Measurements from ENCODE around the gene MYCBP2.
"Not testable (repeated sequence)": the region's sequence is repeated elsewhere in the genome, so short reads cannot be mapped to it uniquely, and the experiment has no call there.

The MYCBP2 gene

DNA sequence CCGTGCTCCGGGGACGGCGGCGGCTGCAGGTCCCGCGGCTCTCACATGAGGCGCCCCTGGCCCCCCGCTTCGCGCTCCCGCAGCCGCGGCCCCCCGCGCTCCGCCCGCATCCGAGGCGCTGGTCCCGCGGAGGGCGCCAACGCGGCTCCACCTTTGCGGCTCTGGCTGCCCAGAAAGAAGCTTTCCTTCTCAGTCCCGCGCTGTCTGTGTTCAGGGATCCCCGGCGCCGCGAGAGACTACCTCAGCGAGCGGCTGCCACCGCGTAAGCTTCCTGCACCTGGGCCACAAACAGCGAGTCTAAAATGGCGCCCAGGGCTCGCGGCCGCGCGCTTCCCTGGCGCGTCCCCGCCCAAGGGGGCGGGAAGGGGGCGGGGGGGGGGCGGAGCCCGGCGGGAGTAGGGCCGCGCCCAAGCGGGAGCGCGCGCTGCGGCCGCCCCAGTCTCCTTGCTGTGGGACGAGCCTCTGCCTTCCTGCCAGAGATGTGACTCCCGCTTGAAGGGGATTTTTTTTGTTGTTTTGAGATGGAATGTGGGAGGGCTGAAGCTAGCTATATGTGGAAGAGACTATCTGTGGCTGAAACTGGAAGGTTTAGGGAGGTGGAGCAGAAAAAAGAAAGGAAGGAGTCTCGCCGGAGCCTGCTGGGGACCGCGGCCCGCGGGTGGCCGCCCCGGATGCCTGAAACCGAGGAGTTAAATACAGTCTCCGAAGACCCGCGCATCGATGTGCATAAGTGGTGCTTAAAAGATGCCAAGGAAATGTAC is 299.9 kb downstream of the MYCBP2 start, which contains the start of gene FBXL3:
TSS of gene FBXL3 (minus strand) at position 299 of the 761 bp plus-strand sequence. CDS start 5,299 bp downstream, outside the sequence.
- DNase-seq: peak; percentile 91

DNA sequence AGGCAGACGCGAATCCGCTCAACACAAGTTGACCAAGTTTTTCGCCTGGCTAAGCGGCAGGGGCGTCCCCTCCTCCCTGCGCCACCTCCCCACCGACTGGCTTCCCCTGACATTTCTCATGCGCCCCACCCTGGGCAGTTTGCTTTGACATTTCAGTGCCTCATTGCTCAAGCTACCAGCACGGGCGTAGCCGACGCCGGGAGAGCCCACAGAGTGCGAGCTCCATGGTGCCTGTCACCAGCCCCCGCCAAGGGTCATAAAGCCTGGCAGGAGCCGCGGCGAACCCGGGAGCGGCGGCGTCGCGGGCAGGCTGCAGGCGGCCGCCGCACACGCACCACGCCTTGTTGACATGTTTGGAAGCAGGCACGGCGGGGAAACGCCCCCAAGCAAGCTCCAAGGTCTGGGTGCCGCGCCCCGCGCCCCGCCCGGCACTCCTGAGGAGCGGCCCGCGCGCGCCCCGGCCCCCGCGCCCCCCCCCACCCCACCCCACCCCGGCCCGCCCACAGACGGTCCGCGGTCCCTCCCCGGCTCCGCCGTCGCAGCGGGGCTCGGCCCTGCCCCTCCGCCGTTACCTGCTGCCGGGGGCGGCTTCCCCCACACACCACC is 300.5 kb downstream of the MYCBP2 start:
- DNase-seq: peak; percentile 82

DNA sequence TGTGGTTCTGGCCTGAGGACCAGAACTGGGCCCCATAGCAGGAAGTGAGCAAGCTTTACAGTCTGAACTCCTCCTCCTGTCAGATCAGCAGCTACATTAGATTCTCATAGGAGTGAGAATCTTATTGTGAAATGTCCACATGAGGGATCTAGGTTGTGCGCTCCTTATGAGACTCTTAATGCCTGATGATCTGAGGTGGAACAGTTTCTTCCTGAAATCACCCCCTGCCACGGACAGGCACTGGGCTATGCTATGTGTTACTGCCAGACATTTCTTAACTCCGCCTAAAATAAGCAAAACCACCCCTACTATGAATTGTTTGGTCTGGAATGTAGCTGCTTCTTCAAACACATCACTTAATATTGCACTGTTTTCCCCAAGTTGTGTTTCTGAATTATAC is 304.6 kb downstream of the MYCBP2 start:
- DNase-seq: no peak

DNA sequence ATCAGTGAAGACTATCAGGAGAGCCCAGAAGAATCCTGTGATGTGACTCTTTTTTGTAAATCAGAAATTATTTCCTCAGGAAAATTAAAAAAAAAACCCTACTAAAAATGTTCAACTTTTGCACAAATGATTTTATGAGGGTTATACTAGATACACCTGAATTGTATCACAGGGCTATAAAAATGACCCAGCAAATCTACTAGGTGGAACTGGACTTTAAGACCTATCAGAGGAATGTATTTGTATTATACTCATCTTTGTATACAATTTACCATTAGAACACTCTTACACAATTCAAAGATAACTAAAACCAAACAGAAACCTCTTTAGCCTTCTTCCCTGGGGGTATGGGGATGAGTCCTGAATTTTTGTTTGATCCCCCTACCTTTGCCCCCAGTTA is 307.1 kb downstream of the MYCBP2 start:
- DNase-seq: no peak

DNA sequence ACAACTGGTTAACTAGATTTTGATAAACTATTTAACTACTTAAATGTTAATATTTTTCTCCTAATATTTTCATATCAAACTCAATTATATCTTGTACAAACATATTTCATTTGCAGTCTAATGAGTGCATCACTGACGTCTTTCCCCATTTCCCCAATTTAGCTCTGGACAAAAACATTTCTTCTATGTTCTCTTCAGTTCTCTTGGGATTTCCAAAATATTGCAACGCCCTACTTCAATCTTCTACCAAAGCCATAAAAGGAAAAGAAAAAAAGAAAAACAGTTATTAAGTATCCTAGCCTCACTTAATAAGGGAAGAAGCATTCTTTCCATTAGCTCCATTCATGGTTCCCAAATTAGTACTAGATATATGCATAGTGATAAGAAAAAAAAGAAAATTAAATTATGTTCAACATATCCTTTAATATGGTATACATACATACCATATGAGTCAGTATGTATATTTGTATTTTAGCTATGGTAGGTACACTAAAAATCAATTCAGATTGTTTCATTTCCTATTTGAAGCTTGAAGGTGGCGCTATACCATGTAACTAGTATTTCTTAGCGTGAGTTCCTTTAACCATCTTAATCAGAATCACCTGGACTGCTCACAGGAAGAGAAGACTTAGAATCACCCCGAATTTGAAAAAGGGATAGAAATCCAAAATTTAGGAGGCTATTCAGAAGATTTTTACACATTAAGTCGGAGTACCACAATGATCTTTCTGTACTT is 309.8 kb downstream of the MYCBP2 start:
- DNase-seq: no peak

DNA sequence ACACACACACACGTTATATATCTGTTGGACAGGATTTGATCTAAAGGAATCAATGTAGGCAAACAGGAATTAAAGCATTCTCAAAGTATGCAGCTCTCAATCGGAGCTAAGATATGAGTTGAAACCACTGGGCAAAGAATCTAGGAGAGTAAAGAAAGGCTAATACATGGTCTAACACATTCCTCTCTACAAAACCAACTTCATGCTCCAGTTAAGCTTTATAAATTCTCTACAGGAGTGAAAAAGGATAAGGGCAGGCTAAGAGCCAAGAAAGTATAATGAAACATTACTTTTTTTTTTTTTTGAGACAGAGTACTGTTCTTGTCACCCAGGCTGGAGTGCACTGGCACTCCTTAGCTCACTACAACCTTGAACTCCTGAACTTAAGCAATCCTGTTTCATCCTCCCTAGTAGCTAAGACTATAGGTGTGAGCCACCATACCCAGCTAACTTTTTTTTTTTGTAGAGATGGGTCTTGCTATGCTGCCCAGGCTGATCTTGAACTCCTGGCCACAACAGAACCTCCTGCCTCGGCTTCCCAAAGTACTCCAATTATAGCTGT is 310.6 kb downstream of the MYCBP2 start:
- no peak for DNase-seq

DNA sequence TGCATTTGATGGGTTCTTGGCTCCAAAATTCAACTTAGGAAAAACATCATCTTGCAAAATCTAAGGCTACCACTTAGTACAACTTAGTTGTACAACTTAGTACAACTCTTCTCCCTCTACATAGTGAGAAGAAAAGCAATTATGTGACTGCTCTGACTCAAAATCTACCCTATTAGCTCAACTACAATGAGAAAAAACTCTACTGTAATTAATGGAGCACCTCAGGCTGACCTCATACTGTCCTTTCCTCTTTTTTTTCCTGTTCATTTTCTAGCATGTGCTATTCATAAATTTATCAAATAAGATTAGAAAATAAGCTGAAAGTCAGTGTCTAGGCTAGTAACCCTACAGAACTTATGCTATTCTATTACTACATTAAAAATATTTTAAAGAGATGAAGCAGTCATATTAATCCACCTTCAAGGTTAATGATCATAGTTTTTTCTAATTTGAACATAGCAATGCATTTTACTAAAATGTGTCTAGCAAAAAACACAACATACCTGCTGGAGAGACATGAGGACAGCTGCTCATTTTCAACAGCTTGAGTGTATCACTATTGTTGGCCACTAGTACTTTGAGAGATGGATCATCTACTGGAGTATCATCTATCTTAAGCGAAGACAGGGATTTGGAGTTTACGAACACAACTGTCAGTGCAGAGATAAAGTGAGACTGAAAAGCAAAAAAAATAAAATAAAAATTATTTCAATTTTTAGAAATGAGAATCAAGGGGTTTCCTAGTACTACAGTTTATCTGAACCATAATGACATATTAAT is 311.8 kb downstream of the MYCBP2 start:
- no peak for DNase-seq

DNA sequence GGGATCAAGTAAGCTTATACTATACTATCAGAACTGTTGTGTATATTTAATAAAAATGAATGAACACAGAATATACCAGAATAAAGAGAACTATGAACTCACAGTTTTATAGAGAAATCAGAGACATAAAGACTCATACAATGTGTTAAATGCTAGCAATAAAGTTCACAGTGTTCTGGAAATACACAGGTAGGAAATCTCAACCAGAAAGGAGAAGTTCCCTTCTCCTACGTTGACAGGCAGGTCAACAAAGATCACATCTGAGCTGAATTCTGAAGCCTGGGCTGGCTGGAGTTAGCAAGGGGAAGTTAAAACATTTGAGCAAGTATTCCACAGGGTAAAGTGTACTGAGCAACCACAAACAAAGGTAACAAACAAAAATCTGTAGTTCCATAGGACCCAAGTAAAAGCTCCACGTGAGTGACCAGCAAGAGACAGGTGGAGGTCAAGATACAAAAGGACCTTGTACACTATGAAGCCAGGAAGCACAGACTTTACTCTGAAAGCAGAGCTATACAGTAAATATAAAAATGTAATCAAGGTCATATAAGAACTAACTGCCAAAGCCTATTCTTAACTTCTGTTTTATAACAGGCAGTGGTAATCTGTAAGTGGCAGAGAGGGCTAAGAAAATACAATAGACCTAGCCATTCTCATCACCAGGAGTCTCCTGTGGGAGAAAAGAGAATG is 312.9 kb downstream of the MYCBP2 start:
- no peak for DNase-seq

DNA sequence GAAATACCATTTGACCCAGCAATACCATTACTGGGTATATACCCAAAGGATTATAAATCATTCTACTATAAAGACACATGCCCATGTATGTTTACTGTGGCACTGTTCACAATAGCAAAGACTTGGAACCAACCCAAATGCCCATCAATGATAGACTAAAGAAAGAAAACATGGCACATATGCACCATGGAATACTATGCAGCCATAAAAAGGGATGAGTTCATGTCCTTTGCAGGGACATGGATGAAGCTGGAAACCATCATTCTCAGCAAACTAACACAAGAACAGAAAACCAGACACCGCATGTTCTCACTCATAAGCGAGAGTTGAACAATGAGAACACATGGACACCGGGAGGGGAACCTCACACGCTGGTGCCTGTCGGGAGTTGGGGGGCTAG is 317.2 kb downstream of the MYCBP2 start:
- not testable (repeated sequence) for DNase-seq

DNA sequence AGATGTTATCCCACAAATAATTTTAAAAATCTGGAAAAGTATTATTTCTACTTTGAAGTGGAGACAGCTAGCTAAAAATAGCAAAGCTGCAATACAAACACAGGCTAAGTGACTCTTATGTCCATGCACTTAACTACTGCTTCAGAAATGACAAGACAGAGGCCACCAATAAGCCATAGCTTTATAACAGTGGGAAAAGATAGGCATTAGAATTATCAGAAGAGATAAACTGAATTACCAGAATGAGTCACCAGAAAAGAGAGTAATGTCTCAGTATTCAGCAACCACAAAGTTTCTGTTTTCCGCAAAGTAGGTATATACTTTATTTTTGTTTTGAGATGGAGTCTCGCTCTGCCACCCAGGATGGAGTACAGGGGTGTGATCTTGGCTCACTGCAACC is 317.9 kb downstream of the MYCBP2 start:
- peak; percentile 74 for DNase-seq

DNA sequence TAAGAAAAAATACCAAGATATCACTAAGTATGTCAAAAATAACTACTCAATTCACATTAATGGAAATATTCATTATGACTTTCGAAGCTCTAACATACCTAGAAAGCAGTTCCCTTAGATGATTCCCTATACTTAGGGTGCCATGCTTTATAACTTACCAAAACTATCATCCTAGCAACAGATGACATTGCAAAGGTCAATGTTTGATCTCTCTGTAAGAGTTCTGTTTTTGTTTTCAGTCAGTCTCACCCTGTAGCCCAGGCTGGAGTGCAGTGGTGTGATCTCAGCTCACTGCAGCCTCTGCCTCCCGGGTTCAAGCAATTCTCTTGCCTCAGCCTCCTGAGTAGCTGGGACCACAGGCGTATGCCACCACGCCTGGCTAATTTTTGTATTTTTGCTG is 318.6 kb downstream of the MYCBP2 start:
- peak; percentile 20 for DNase-seq

DNA sequence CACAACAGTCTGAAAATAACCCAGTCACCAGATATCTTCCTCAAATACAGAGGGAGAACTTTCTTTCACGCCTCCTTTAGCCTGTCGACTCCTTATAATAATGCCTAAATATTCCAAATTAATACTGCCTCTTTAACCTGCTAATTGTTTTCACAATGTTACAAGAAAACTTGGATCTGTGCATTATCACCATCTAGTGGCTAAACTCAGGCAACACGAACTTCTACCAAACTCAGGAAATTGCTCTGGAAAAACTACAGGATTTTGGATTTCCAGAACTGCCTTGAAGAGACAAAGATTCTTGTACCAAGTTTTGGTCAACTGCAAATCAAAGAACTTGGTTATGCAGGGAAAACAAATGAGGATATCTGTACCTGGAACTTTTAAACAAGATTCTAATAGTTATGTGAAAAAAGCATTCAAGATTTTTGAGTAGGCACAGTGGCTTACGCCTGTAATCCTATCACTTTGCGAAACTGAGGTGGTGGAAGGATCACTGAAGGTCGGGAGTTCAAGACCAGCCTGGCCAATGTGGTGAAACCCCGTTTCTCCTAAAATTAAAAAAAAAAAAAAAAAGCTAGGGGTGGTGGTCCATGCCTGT is 324.2 kb downstream of the MYCBP2 start:
- DNase-seq: no peak

DNA sequence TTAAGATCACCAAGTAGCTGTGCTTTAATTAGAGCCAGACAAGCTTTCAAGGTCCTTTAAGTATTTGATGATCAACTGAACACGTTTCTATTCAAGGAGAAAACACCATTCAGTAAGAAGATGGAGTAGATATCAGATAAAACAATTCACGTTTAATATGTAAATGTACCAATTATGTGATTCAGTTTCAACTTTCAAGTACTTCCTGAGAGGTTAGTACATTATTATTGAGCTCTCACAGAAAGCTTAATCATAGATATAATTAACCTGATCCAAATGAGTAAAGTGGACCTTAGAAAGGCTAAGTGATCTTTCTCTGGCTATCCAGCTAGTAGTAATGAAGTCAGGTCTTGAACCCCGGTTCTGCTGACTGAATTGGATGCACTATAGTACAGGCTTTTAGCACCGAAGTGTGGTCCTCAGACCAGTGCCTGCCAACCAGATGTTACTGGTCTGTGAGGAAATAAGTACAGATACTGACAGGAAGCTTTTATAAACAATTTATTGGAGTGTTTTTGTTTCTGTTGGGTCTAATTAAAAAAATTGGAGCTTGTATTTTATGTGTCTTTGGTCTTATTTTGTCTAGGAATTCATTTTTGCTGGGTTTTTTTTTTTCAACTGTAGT is 324.8 kb downstream of the MYCBP2 start:
- DNase-seq: no peak

DNA sequence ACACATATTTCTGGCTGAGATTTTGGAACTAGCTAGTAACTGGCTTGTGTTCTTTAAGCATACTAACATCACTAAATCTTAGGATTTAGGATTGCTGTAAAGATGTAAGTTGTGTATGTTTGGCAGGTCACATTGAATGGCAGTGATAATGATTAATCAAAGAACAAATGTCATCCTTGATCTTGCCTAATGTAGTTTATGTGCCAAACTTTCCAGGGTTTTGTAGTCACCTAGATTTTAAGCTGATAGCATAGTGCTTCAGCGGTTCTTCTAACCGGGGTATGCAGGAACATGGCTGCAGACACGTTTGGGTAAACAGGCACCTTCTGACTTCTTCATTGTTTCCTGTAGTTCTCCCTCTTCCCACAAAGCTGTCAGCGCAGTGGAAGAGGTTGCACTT is 325.4 kb downstream of the MYCBP2 start:
- DNase-seq: no peak

DNA sequence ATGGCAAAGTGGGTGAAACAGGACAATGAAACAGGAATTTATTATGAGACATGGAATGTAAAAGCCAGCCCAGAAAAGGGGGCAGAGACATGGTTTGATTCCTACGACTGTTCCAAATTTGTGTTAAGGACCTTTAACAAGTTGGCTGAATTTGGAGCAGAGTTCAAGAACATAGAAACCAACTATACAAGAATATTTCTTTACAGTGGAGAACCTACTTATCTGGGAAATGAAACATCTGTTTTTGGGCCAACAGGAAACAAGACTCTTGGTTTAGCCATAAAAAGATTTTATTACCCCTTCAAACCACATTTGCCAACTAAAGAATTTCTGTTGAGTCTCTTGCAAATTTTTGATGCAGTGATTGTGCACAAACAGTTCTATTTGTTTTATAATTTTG is 326.4 kb downstream of the MYCBP2 start:
- DNase-seq: no peak
